DOHH2 (cell line): ENCODE data around the gene ZNF416.

Experiments used
- H3F3A ChIP-seq: fragments of 200-600 bp; sonication (generic), shearing (Covaris generic); 2 replicates; pipeline ENCODE4 v1.6.0; 2016; ENCODE audit warnings: antibody characterized with exemption, mild to moderate bottlenecking; ENCODE audit not compliant: control insufficient read depth, insufficient read depth
- H3K27ac ChIP-seq: fragments of 200-600 bp; sonication (generic); 2 replicates; pipeline ENCODE4 v1.5.1; 2014; ENCODE audit warnings: low read depth, mild to moderate bottlenecking, low read length, moderate library complexity
- H3K27me3 ChIP-seq: fragments of 200-600 bp; sonication (generic); 2 replicates; pipeline ENCODE4 v1.6.1; 2014; ENCODE audit warnings: mild to moderate bottlenecking, low read length, mixed read lengths; ENCODE audit not compliant: control insufficient read depth
- H3K36me3 ChIP-seq: fragments of 200-600 bp; sonication (generic); 2 replicates; pipeline ENCODE4 v1.6.1; 2014; ENCODE audit warnings: mild to moderate bottlenecking, low read length, moderate library complexity, mixed read lengths; ENCODE audit not compliant: control insufficient read depth
- H3K4me1 ChIP-seq: fragments of 200-600 bp; sonication (generic); 2 replicates; pipeline ENCODE4 v1.6.1; 2014; ENCODE audit warnings: mild to moderate bottlenecking, low read length, mixed read lengths; ENCODE audit not compliant: control insufficient read depth
- H3K4me2 ChIP-seq: fragments of 200-600 bp; sonication (generic); 2 replicates; pipeline ENCODE4 v1.6.0; 2014; ENCODE audit warnings: mild to moderate bottlenecking, low read length, moderate library complexity
- H3K4me3 ChIP-seq: fragments of 200-600 bp; sonication (generic); 2 replicates; pipeline ENCODE4 v1.5.1; 2014; ENCODE audit warnings: mild to moderate bottlenecking, low read length, mixed read lengths
- H3K79me2 ChIP-seq: fragments of 200-600 bp; sonication (generic); 2 replicates; pipeline ENCODE4 v1.6.1; 2014; ENCODE audit warnings: mild to moderate bottlenecking, low read length, mixed read lengths; ENCODE audit not compliant: control insufficient read depth
- H3K9me2 ChIP-seq: fragments of 200-600 bp; sonication (generic); replicated peaks from 2 replicates; pipeline ENCODE4 v1.6.1; 2014; ENCODE audit warnings: mild to moderate bottlenecking, low read length, mixed read lengths; ENCODE audit not compliant: control insufficient read depth
- H3K9me3 ChIP-seq: fragments of 200-600 bp; sonication (generic); 2 replicates; pipeline ENCODE4 v1.6.1; 2014; ENCODE audit warnings: antibody characterized with exemption, low read length, mixed read lengths; ENCODE audit not compliant: control insufficient read depth, insufficient read depth
- H4K20me1 ChIP-seq: fragments of 200-600 bp; sonication (generic); 2 replicates; pipeline ENCODE4 v1.6.0; 2014; ENCODE audit warnings: low read depth, mild to moderate bottlenecking, antibody characterized with exemption, low read length, moderate library complexity; ENCODE audit not compliant: control insufficient read depth, insufficient read depth
- CTCF ChIP-seq: fragments of 200-600 bp; sonication (generic); IDR thresholded peaks from one replicate; pipeline ENCODE4 v1.5.1; 2014; ENCODE audit warnings: antibody characterized with exemption, mild to moderate bottlenecking, low read depth, low read length; ENCODE audit not compliant: poor library complexity, severe bottlenecking
- EZH2phosphoT487 ChIP-seq: fragments of 200-600 bp; sonication (generic); IDR thresholded peaks from 2 replicates; pipeline ENCODE4 v1.6.1; 2017; ENCODE audit warnings: borderline replicate concordance, mild to moderate bottlenecking, antibody characterized with exemption, low read length, moderate library complexity, mixed read lengths

Gene ZNF416

DNA sequence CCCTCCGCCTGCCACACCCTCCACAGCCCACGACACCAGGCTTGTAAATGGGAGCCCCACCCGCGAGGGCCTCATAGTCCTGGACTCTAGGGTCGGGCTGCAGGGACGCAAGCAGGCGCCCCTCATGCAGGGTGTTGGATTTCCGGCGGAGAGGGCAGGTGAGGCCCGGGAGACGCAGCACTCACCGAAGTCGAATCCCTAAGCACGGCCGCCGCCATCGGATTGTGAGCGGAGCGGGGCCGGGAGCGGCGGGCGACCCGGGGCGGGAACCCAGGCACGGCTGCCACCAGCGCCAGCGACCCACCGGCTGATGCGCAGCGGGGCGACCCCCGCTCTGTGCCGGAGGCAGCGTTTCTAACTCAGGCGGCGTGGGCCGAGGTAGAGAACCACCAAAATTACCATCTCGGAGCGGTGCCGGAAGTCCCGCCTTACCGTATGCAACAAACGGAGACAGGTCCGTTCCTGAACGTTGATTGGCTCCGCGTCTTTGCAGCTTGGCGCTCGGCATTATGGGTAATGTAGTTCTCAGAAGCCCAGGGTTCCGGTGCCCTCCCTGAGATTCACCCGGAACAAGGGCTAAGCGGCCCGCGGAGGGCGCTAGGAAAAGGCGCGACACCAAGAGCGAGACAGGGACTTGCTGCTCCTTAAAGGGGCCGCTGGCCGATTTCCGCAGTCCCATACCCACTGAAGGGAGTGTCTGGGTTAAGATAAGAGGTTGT, at the start of gene ZNF416:
Gene ZNF416 (minus strand): TSS at position 425 of the 719 bp plus-strand sequence. CDS start 207 bp downstream, at position 218.
- peaks cover 71% of the 10 kb centered on the region for H3K9me3 ChIP-seq

GRCh38 chr19:57623091-57623490, 44.4 kb upstream of the ZNF416 start:
- Histone ChIP-seq H3K4me2 (no peak overlapping the region), H3K27me3 (no peaks in the 10 kb centered on the region), H3K9me2 (no peaks in the 10 kb centered on the region), H3K79me2 (no peaks in the 10 kb centered on the region), H3K36me3 (peaks cover 30% of the 10 kb centered on the region), H4K20me1 (no peaks in the 10 kb centered on the region), H3K4me1 (no peaks in the 10 kb centered on the region), H3K9me3 (peaks cover 44% of the 10 kb centered on the region), H3F3A (no peaks in the 10 kb centered on the region), H3K27ac (no peak overlapping the region), H3K4me3 (no peak overlapping the region)
- no peak for TF ChIP-seq EZH2phosphoT487
- TF ChIP-seq CTCF: no peak

More for the DNA sequence above, at the start of gene ZNF416:
- H3F3A ChIP-seq: no peaks in the 10 kb centered on the region
- TF ChIP-seq EZH2phosphoT487 (no peak), CTCF (peak; percentile 39)
- H3K27me3 ChIP-seq: no peaks in the 10 kb centered on the region
- H3K4me2 ChIP-seq: peak within 1 kb of the TSS; percentile 86
- peak within 1 kb of the TSS; percentile 93 for H3K4me3 ChIP-seq
- H3K27ac ChIP-seq: no peak within 1 kb of the TSS
- no peaks in the 10 kb centered on the region for H3K79me2 ChIP-seq
- H3K36me3 ChIP-seq: peaks cover 7% of the 10 kb centered on the region
- no peaks in the 10 kb centered on the region for H3K9me2 ChIP-seq
- no peaks in the 10 kb centered on the region for H4K20me1 ChIP-seq
- H3K4me1 ChIP-seq: peaks cover 15% of the 10 kb centered on the region

- no peaks in the 10 kb centered on the region for H3K79me2 ChIP-seq
- peaks cover 39% of the 10 kb centered on the region for H3K36me3 ChIP-seq
- no peaks in the 10 kb centered on the region for H3K4me1 ChIP-seq
- no peak for TF ChIP-seq CTCF
- TF ChIP-seq EZH2phosphoT487: no peak
- no peak overlapping the region for H3K4me2 ChIP-seq
- no peaks in the 10 kb centered on the region for H3F3A ChIP-seq
- no peak overlapping the region for H3K4me3 ChIP-seq
- no peaks in the 10 kb centered on the region for H4K20me1 ChIP-seq
- H3K9me2 ChIP-seq: no peaks in the 10 kb centered on the region
- peaks cover 65% of the 10 kb centered on the region for H3K9me3 ChIP-seq
- H3K27me3 ChIP-seq: no peaks in the 10 kb centered on the region
- no peak overlapping the region for H3K27ac ChIP-seq
Observed at GRCh38 chr19:57620673-57621348, 42.1 kb upstream of the ZNF416 start.
